HCT116 (cell line): ENCODE data around the gene PGBD5. TPM values are rescaled to one million over a fixed set of nuclear protein-coding genes. Genes with fewer than 3 reads are reported as not detected.

ENCODE experiments used
- ATAC-seq: fragments of 200-7000 bp; cut with Tn5 transposase; 2 replicates; pipeline ENCODE4 v1.9.1; 2020; ENCODE audit warnings: mild to moderate bottlenecking, moderate library complexity
- BruUV-seq: library from RNA; stranded (reverse); fragments of 400-500 nt; replicated peaks from 2 replicates; lab custom pipeline; 2021; lab: Mats Ljungman, UMichigan
- CTCF ChIA-PET: fragments of 300-600 bp; sonication (Branson Sonifier 250); formaldehyde crosslinking; loops from one replicate; lab custom pipeline; 2021; ENCODE audit warnings: antibody characterized with exemption; lab: Charles Lee
- POLR2A ChIA-PET: fragments of 300-600, 350-600 bp; sonication (Branson Sonifier 250); formaldehyde crosslinking; loops from one replicate; lab custom pipeline; 2021; ENCODE audit warnings: antibody characterized with exemption; lab: Charles Lee
- RAD21 ChIA-PET, 2 experiments: fragments of 300-600 bp; sonication (Branson Sonifier 250); formaldehyde crosslinking; loops; one replicate each; lab custom pipeline; 2023; ENCODE audit warnings: low total read pairs in 2 of 2; ENCODE audit not compliant: uncharacterized antibody in 2 of 2, unreplicated experiment in 2 of 2, low non-redundant PET in 1 of 2; lab: Charles Lee
- DNase-seq: peaks from one replicate; pipeline ENCODE4 v3.0.0-alpha.2; 2010; ENCODE audit warnings: low read depth, low spot score
- H2AFZ ChIP-seq: fragments of 200-600 bp; shearing (Covaris generic), sonication (generic); 2 replicates; pipeline ENCODE4 v1.6.1; 2017; ENCODE audit warnings: low read depth, mixed run types, mixed read lengths, antibody characterized with exemption, low read length; ENCODE audit not compliant: poor library complexity, severe bottlenecking
- H3K27ac ChIP-seq: 2 replicates; pipeline ENCODE4 v1.5.1; 2012; ENCODE audit warnings: low read depth, low read length
- H3K27me3 ChIP-seq: fragments of 200-600 bp; sonication (generic); 2 replicates; pipeline ENCODE4 v1.6.1; 2016; ENCODE audit warnings: mixed run types, low read length, mixed read lengths; ENCODE audit not compliant: insufficient read depth
- H3K36me3 ChIP-seq, 2 experiments: fragments of 200-500 bp in 1 of 2; fragments of 200-600 bp in 1 of 2; sonication (Bioruptor generic) in 1 of 2; sonication (generic) in 1 of 2; 2 replicates each; pipeline versions ENCODE4 v1.5.1 to v1.6.1; 2014 to 2016; ENCODE audit warnings: low read length in 2 of 2, inconsistent platforms in 1 of 2, mixed read lengths in 1 of 2, mixed run types in 1 of 2; ENCODE audit not compliant: insufficient read depth in 2 of 2, control insufficient read depth in 1 of 2
- H3K4me1 ChIP-seq, 2 experiments: fragments of 200-600 bp in 1 of 2; sonication (generic) in 1 of 2; 2 replicates each; pipeline versions ENCODE4 v1.5.1 to v1.6.1; 2012 to 2017; ENCODE audit warnings: low read length in 2 of 2, inconsistent platforms in 1 of 2, mild to moderate bottlenecking in 1 of 2, mixed read lengths in 1 of 2, mixed run types in 1 of 2, moderate library complexity in 1 of 2; ENCODE audit not compliant: insufficient read depth in 2 of 2, control insufficient read depth in 1 of 2
- H3K4me2 ChIP-seq: fragments of 200-600 bp; sonication (generic); 2 replicates; pipeline ENCODE4 v1.6.1; 2017; ENCODE audit warnings: mixed run types, low read length, mixed read lengths
- H3K4me3 ChIP-seq, 2 experiments: fragments of 200-600 bp in 1 of 2; sonication (generic) in 1 of 2; replicated peaks in 1 of 2; 2 replicates each; pipeline ENCODE4 v1.5.1; 2011 to 2016; ENCODE audit warnings: low read length in 2 of 2, control low read depth in 1 of 2, low read depth in 1 of 2, mild to moderate bottlenecking in 1 of 2, mixed read lengths in 1 of 2, mixed run types in 1 of 2
- H3K79me2 ChIP-seq: fragments of 200-600 bp; sonication (generic); 2 replicates; pipeline ENCODE4 v1.6.1; 2017; ENCODE audit warnings: mild to moderate bottlenecking, mixed run types, low read length, moderate library complexity, mixed read lengths; ENCODE audit not compliant: insufficient read depth
- H3K9ac ChIP-seq: fragments of 200-600 bp; sonication (generic); 2 replicates; pipeline ENCODE4 v1.6.1; 2016; ENCODE audit warnings: low read length, mixed read lengths
- H3K9me2 ChIP-seq: fragments of 200-600 bp; sonication (generic), shearing (Covaris generic); 2 replicates; pipeline ENCODE4 v1.6.1; 2017; ENCODE audit warnings: mixed run types, mild to moderate bottlenecking, moderate library complexity; ENCODE audit not compliant: insufficient read depth
- H3K9me3 ChIP-seq, 2 experiments: fragments of 200-500 bp in 1 of 2; fragments of 200-600 bp in 1 of 2; sonication (Bioruptor generic) in 1 of 2; sonication (generic) in 1 of 2; 2 replicates each; pipeline ENCODE4 v1.6.1; 2014 to 2017; ENCODE audit warnings: low read length in 2 of 2, mixed read lengths in 2 of 2, inconsistent platforms in 1 of 2, low read depth in 1 of 2, mild to moderate bottlenecking in 1 of 2, mixed run types in 1 of 2, moderate library complexity in 1 of 2; ENCODE audit not compliant: control insufficient read depth in 1 of 2, insufficient read depth in 1 of 2
- H4K20me1 ChIP-seq: fragments of 200-600 bp; sonication (generic), shearing (Covaris generic); 2 replicates; pipeline ENCODE4 v1.6.1; 2017; ENCODE audit warnings: mixed run types, mild to moderate bottlenecking, moderate library complexity; ENCODE audit not compliant: insufficient read depth
- ELF1 ChIP-seq: IDR thresholded peaks from 2 replicates; pipeline ENCODE4 v1.6.1; 2012; ENCODE audit warnings: low read depth, borderline replicate concordance
- EZH2phosphoT487 ChIP-seq: fragments of 200-600 bp; IDR thresholded peaks from 2 replicates; pipeline ENCODE4 v1.6.1; 2018; ENCODE audit warnings: antibody characterized with exemption, borderline replicate concordance
- FOSL1 ChIP-seq: IDR thresholded peaks from 2 replicates; pipeline ENCODE4 v1.6.1; 2012; ENCODE audit warnings: low read depth
- POLR2A ChIP-seq: IDR thresholded peaks from 2 replicates; pipeline ENCODE4 v1.7.0; 2011; ENCODE audit warnings: borderline replicate concordance; ENCODE audit not compliant: insufficient read depth, insufficient read length; ENCODE audit errors: extremely low read depth
- RAD21 ChIP-seq: IDR thresholded peaks from 2 replicates; pipeline ENCODE4 v1.6.1; 2012; ENCODE audit warnings: low read depth, mild to moderate bottlenecking
- SP1 ChIP-seq: IDR thresholded peaks from 2 replicates; pipeline ENCODE4 v1.6.1; 2012; ENCODE audit warnings: low read depth
- SRF ChIP-seq: IDR thresholded peaks from 2 replicates; pipeline ENCODE4 v1.6.1; 2012; ENCODE audit warnings: low read depth
- YY1 ChIP-seq: IDR thresholded peaks from 2 replicates; pipeline ENCODE4 v1.6.1; 2011; ENCODE audit warnings: low read length, low read depth, moderate library complexity, mild to moderate bottlenecking; ENCODE audit not compliant: insufficient replicate concordance; ENCODE audit errors: extremely low read depth
- ZFX ChIP-seq: fragments of 450-650 bp; IDR thresholded peaks from 2 replicates; pipeline ENCODE4 v1.6.1; 2017
- ZNF274 ChIP-seq: fragments of 200-500 bp; sonication (Bioruptor generic); IDR thresholded peaks from 2 replicates; pipeline ENCODE4 v1.6.1; 2014; ENCODE audit warnings: mild to moderate bottlenecking, low read depth, low read length, inconsistent platforms
- intact Hi-C: fragments of 100-400 bp; cut with micrococcal nuclease; formaldehyde crosslinking; loops from 2 replicates; pipeline ENCODE4 v1.10.0; 2022
- total RNA-seq: library from RNA; stranded (reverse); gene quantifications from one replicate; pipeline ENCODE4 v1.2.1, GENCODE V29; 2021; ENCODE audit not compliant: unreplicated experiment
- TF ChIP-seq, protein P1 (sequence below): IDR thresholded peaks from 2 replicates; pipeline ENCODE4 v1.6.1; 2012; ENCODE audit warnings: low read depth

PGBD5 gene
- total RNA-seq, 1 experiment from 2014 or later: 0.27 TPM

DNA sequence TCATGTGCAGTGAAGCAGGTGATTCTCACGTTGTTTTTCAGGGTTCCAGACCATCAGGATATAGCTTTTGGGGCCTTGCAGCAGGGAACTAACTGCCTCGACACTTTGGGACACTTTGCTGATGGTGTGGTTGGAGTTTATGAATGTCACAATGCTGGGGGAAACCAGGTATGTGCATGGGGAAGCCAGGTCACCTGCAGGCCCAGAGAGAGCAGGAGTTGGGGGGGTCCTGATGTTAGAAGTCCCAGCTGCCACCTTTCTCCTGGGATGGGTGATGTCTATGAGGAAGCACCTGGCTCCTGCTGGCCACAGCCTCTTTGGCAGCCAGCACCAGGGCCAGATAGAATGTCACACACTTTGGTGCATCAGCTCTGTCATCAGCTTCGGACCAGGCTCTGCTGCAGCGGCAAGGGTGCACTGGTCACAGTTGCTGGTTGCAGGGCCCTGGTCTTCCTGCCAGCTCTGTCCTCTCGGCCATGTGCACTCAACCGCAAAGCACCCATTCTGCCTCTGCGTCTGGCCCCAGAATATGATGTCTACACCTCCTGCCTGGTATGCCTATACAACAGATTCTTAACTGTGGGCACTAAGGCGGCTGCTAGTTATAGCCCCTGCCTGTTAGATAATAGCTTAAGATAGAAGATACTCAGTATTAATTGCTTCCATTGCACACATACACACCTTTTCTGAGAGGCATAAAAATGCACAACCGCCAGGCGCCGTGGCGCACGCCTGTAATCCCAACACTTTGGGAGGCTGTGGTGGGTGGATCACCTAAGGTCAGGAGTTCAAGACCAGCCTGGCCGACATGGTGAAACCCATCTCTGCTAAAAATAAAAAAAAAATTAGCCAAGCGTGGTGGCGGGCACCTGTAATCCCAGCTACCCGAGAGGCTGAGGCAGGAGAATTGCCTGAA, 160.7 kb downstream of the PGBD5 start:
- DNase-seq: no peak
- RAD21 ChIA-PET: no interaction called here
- Histone ChIP-seq H3K36me3 (no peaks in the 10 kb centered on the region; a peak in 1 of 4 replicates), H3K27me3 (no peaks in the 10 kb centered on the region), H3K27ac (no peak overlapping the region), H3K4me1 (peaks cover 0 to 7% of the 10 kb centered on the region in 2 experiments; a peak in 2 of 4 replicates), H3K9me2 (no peaks in the 10 kb centered on the region), H3K9ac (no peak overlapping the region), H3K9me3 (no peaks in the 10 kb centered on the region), H3K4me3 (no peak overlapping the region), H2AFZ (no peak overlapping the region), H3K4me2 (no peak overlapping the region), H3K79me2 (no peaks in the 10 kb centered on the region), H4K20me1 (no peaks in the 10 kb centered on the region)
- intact Hi-C loops: loop anchor here (5.0 kb wide), 1 partner anchor 603 kb away; no protein-coding TSS in a partner anchor
- CTCF ChIA-PET: no interaction called here
- POLR2A ChIA-PET: no interaction called here
- BruUV-seq: no TSS peak
- no peak for ATAC-seq
- TF ChIP-seq ZFX (no peak), YY1 (no peak), ZNF274 (no peak), POLR2A (no peak), RAD21 (no peak), SP1 (no peak), ELF1 (no peak), SRF (no peak), EZH2phosphoT487 (no peak), FOSL1 (no peak)
- TF ChIP-seq, protein P1, sequence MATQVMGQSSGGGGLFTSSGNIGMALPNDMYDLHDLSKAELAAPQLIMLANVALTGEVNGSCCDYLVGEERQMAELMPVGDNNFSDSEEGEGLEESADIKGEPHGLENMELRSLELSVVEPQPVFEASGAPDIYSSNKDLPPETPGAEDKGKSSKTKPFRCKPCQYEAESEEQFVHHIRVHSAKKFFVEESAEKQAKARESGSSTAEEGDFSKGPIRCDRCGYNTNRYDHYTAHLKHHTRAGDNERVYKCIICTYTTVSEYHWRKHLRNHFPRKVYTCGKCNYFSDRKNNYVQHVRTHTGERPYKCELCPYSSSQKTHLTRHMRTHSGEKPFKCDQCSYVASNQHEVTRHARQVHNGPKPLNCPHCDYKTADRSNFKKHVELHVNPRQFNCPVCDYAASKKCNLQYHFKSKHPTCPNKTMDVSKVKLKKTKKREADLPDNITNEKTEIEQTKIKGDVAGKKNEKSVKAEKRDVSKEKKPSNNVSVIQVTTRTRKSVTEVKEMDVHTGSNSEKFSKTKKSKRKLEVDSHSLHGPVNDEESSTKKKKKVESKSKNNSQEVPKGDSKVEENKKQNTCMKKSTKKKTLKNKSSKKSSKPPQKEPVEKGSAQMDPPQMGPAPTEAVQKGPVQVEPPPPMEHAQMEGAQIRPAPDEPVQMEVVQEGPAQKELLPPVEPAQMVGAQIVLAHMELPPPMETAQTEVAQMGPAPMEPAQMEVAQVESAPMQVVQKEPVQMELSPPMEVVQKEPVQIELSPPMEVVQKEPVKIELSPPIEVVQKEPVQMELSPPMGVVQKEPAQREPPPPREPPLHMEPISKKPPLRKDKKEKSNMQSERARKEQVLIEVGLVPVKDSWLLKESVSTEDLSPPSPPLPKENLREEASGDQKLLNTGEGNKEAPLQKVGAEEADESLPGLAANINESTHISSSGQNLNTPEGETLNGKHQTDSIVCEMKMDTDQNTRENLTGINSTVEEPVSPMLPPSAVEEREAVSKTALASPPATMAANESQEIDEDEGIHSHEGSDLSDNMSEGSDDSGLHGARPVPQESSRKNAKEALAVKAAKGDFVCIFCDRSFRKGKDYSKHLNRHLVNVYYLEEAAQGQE: no peak

Other genes starting within 250 kb of the PGBD5 start
- gene COG2, start 216.1 kb upstream of the PGBD5 start, total RNA-seq: 28.6 TPM